Ovary (tissue), 9 donors: ENCODE measurements around the gene ALOX5. TPM values are rescaled to one million over a fixed set of nuclear protein-coding genes. Genes with fewer than 3 reads are reported as not detected.
"Not testable (repeated sequence)": the region's sequence is repeated elsewhere in the genome, so short reads cannot be mapped to it uniquely, and the experiment has no call there.

ENCODE experiments used
- DNase-seq, 5 donors: peaks; one replicate each; pipeline ENCODE4 v3.0.0-alpha.2; 2019 to 2020
- H3K27ac ChIP-seq, 2 donors: fragments of 200-600 bp; one replicate each; pipeline versions ENCODE4 v1.5.1 to v1.8.0; 2019 to 2022
- H3K27me3 ChIP-seq: fragments of 200-600 bp; one replicate; pipeline ENCODE4 v1.8.0; 2022
- H3K36me3 ChIP-seq: fragments of 200-600 bp; sonication (generic); one replicate; pipeline ENCODE4 v1.5.1; 2019
- H3K4me1 ChIP-seq: one replicate; pipeline ENCODE4 v1.8.1; 2013; ENCODE audit warnings: mild to moderate bottlenecking, moderate library complexity; ENCODE audit not compliant: insufficient read depth
- H3K4me3 ChIP-seq: fragments of 200-600 bp; sonication (generic); one replicate; pipeline ENCODE4 v1.5.1; 2017
- H3K9me3 ChIP-seq, 2 donors: fragments of 200-600 bp in 1 of 2; sonication (generic) in 1 of 2; one replicate each; pipeline versions ENCODE4 v1.5.1 to v1.8.1; 2013 to 2019; ENCODE audit warnings: mild to moderate bottlenecking in 1 of 2, moderate library complexity in 1 of 2
- EP300 ChIP-seq: sonication (generic); formaldehyde crosslinking; IDR thresholded peaks from one replicate; pipeline ENCODE4 v1.6.1; 2017; ENCODE audit warnings: antibody characterized with exemption
- POLR2A ChIP-seq: fragments of 450-650 bp; IDR thresholded peaks from one replicate; pipeline ENCODE4 v1.6.1; 2017; ENCODE audit warnings: antibody characterized with exemption, mild to moderate bottlenecking, moderate library complexity
- WGBS, 3 donors: extraction: QIAGEN DNeasy Blood & Tissue Kit in 1 of 3; methylation state at CpG; one replicate each; pipeline versions ENCODE4 v1.1.5 to v1.1.7; 2013 to 2017; 5-methylcytosine and 5-hydroxymethylcytosine counted together
- intact Hi-C, 4 donors: fragments of 100-400 bp; cut with DNase I; formaldehyde crosslinking; loops; one replicate each; pipeline versions ENCODE4 v1.11.0 to v1.15.1; 2022 to 2023
- polyA plus RNA-seq, 2 donors: library from polyadenylated mRNA; stranded (reverse); fragments of 200-250 nt in 1 of 2; fragments of 350-450 nt in 1 of 2; fragmentation: Illumina TruSeq in 1 of 2; extraction: RNeasy Lipid Tissue Mini Kit (QIAGEN cat#74804) in 1 of 2; gene quantifications; one replicate each; pipeline ENCODE4 v1.2.3, GENCODE V29; 2013 to 2014
- total RNA-seq, 7 donors: library from RNA; depleted of rRNA in 2 of 7; stranded (reverse); fragments of >200 nt in 2 of 7; fragmentation: NEBNext Ultra II Directional in 3 of 7; extraction: Animal tissue kit (Norgen Biotek cat#: 25700) in 3 of 7; gene quantifications; one replicate each; pipeline versions ENCODE4 v1.1.0 to v1.2.4, GENCODE V29; 2016 to 2023
- TF ChIP-seq, protein P1 (sequence below), 3 donors: fragments of 450-650 bp in 2 of 3; fragments of 200-600 bp in 1 of 3; IDR thresholded peaks; one replicate each; pipeline versions ENCODE4 v1.5.1 to v1.8.0; 2016 to 2022; ENCODE audit warnings: antibody characterized with exemption in 3 of 3, mild to moderate bottlenecking in 1 of 3
- donor health status: DM: no; HTN: no; CAD: no; lungs with moderate emphysema.
- donor health status: DM: no; HTN: no; CAD: no.
- donor health status: Bipolar disorder and iron deficiency.
- donor health status: DM: yes; HTN: yes; CAD: no.
- donor health status: DM: no; HTN: no; CAD: no.
- donor health status: DM: yes; HTN: yes; CAD: no.

ALOX5 gene
- total and polyA plus RNA-seq, 9 donors, result 1.7 to 17.7 (median 6.3) TPM

DNA sequence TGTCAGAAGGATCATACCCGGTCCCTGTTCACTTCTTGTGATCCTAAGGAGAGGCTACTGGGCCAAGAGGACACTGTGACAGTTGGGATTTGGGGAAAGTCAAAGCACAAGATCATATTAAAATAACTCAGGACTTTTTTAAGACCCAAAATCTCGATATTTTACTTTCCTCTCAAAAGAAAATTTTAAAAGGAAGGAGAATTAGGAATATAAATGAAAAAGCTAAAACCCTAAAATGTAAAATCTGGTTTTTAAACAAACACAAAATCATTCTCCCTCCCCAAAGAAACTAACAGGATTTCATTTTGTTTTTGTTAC, 36.4 kb downstream of the ALOX5 start:
- TF ChIP-seq, protein P1, sequence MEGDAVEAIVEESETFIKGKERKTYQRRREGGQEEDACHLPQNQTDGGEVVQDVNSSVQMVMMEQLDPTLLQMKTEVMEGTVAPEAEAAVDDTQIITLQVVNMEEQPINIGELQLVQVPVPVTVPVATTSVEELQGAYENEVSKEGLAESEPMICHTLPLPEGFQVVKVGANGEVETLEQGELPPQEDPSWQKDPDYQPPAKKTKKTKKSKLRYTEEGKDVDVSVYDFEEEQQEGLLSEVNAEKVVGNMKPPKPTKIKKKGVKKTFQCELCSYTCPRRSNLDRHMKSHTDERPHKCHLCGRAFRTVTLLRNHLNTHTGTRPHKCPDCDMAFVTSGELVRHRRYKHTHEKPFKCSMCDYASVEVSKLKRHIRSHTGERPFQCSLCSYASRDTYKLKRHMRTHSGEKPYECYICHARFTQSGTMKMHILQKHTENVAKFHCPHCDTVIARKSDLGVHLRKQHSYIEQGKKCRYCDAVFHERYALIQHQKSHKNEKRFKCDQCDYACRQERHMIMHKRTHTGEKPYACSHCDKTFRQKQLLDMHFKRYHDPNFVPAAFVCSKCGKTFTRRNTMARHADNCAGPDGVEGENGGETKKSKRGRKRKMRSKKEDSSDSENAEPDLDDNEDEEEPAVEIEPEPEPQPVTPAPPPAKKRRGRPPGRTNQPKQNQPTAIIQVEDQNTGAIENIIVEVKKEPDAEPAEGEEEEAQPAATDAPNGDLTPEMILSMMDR (IDR thresholded peaks at IDR 0.05), result no peak
- no peak for TF ChIP-seq EP300
- no peak for TF ChIP-seq POLR2A
- DNase-seq, result no peak
- Histone ChIP-seq H3K4me3 (no peak overlapping the region), H3K36me3 (no peaks in the 10 kb centered on the region), H3K27ac (no peak overlapping the region), H3K4me1 (no peaks in the 10 kb centered on the region), H3K27me3 (no peaks in the 10 kb centered on the region), H3K9me3 (no peaks in the 10 kb centered on the region)
- intact Hi-C loops, result no loop called here
- WGBS, 3 donors, result 75 to 85% (median 76%) methylated on average over 2 of the region's 2 CpGs

DNA sequence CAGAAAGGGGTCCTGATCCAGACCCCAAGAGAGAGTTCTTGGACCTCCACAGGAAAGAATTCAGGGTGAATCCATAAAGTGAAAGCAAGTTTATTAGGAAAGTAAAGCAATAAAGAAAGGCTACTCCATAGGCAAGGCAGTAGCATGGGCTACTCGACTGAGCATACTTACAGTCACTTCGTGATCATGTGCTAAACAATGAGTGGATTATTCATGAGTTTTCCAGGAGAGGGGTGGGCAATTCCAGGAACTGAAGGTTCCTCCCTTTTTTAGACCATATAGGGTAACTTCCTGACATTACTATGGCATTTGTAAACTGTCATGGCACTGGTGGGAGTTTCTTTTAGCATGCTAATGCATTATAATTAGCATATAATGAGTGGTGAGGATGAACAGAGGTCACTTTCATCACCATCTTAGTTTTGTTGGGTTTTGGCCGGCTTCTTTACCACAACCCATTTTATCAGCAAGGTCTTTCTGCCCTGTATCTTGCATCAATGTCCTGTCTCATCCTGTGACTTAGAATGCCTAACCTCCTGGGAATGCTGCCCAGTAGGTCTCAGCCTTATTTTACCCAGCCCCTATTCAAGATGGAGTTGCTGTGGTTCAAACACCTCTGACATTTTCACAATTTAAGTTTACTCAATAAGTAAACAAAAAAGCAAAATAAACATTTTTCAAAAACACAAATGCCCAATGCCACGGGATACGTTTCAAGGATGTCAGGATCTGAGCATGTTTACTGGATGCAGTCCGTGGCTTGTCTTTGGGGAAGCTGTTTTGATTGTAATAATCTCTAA, 37.0 kb downstream of the ALOX5 start:
- 50 to 71% (median 57%) methylated on average over 6 of the region's 6 CpGs for WGBS, 3 donors
- intact Hi-C loops, result no loop called here
- Histone ChIP-seq H3K27me3 (no peaks in the 10 kb centered on the region), H3K27ac (no peak overlapping the region), H3K36me3 (no peaks in the 10 kb centered on the region), H3K9me3 (no peaks in the 10 kb centered on the region), H3K4me3 (no peak overlapping the region), H3K4me1 (no peaks in the 10 kb centered on the region)
- no peak for DNase-seq
- TF ChIP-seq, protein P1 (IDR thresholded peaks at IDR 0.05), result no peak
- TF ChIP-seq EP300, result no peak
- TF ChIP-seq POLR2A, result no peak

DNA sequence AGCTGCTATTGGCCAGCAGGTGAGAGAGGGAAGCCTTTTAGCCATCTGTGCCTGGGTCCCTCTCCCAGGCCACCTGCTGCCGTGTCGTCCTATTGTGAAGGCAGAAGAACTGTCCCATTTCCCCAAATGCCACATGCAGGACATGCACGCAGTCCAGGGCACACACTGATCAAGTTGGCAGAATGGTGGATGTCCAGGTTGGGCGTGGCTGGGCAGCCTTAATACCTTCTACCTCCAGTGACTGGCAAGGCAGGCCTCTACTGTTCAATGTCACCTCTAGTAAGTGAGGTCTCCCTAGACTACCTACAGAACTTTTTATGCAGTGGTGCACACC, 37.6 kb downstream of the ALOX5 start:
- Histone ChIP-seq H3K36me3 (no peaks in the 10 kb centered on the region), H3K9me3 (no peaks in the 10 kb centered on the region), H3K4me1 (no peaks in the 10 kb centered on the region), H3K4me3 (no peak overlapping the region), H3K27ac (no peak overlapping the region), H3K27me3 (no peaks in the 10 kb centered on the region)
- intact Hi-C loops, result no loop called here
- 91 to 93% (median 92%) methylated on average over 4 of the region's 4 CpGs for WGBS, 3 donors
- TF ChIP-seq EP300 (no peak), POLR2A (no peak)
- TF ChIP-seq, protein P1 (IDR thresholded peaks at IDR 0.05), result no peak
- DNase-seq, result no peak

DNA sequence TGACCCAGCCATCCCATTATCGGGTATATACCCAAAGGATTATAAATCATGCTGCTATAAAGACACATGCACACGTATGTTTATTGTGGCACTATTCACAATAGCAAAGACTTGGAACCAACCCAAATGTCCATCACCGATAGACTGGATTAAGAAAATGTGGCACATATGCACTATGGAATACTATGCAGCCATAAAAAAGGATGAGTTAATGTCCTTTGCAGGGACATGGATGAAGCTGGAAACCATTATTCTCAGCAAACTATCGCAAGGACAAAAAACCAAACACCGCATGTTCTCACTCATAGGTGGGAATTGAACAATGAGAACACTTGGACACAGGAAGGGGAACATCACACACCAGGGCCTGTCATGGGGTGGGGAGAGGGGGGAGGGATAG, 41.0 kb downstream of the ALOX5 start:
- 79 to 93% (median 91%) methylated on average over 5 of the region's 5 CpGs for WGBS, 3 donors
- H3K36me3 ChIP-seq, intact Hi-C loops, H3K27me3 ChIP-seq, H3K9me3 ChIP-seq, DNase-seq, H3K4me1 ChIP-seq, H3K27ac ChIP-seq, H3K4me3 ChIP-seq: not testable (repeated sequence)

DNA sequence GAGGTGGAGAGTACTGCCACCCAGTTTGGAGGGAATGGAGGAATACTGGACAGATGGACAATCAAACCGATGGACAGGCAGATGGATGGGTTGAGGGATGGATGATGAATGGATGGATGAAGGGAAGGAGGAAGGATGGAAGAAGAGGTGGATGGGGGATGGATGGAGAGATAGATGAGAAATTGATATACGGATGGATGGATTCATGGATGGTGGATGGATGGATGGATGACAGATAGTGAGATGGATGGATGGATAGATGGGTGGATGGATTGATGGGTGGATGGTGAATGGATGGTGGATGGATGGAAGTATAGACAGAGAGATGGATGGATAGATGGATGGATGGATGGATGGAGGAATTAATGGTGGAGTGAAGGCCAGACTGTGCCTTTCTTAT, 42.6 kb downstream of the ALOX5 start:
- H3K4me3 ChIP-seq, result no peak overlapping the region
- H3K27me3 ChIP-seq, result no peaks in the 10 kb centered on the region
- H3K36me3 ChIP-seq, result no peaks in the 10 kb centered on the region
- no peaks in the 10 kb centered on the region for H3K9me3 ChIP-seq
- TF ChIP-seq POLR2A (no peak), EP300 (no peak)
- TF ChIP-seq, protein P1 (IDR thresholded peaks at IDR 0.05), result no peak
- peaks cover 6% of the 10 kb centered on the region for H3K4me1 ChIP-seq
- 94 to 98% (median 96%) methylated on average over 2 of the region's 2 CpGs for WGBS, 3 donors
- no peak overlapping the region for H3K27ac ChIP-seq
- DNase-seq, result no peak
- intact Hi-C loops, result no loop called here
